MCF 10A (cell line): ENCODE data around the gene LRRK1. TPM values are rescaled to one million over a fixed set of nuclear protein-coding genes. Genes with fewer than 3 reads are reported as not detected.

ENCODE experiments used
- BruUV-seq: library from RNA; stranded (reverse); fragments of 400-500 nt; replicated peaks from 2 replicates; lab custom pipeline; 2021; lab: Mats Ljungman, UMichigan
- CTCF ChIA-PET: fragments of 300-600 bp; sonication (Branson Sonifier 250); formaldehyde crosslinking; extraction: SDS; loops from one replicate; lab custom pipeline; 2021; ENCODE audit warnings: antibody characterized with exemption, inconsistent platforms; lab: Yijun Ruan, JAX
- POLR2A ChIA-PET: fragments of 300-600, 350-650 bp; sonication (Branson Sonifier 250); formaldehyde crosslinking; extraction: SDS; loops from one replicate; lab custom pipeline; 2020; ENCODE audit warnings: antibody characterized with exemption, inconsistent platforms; lab: Yijun Ruan, JAX
- DNase-seq: peaks from one replicate; pipeline ENCODE4 v3.0.0-alpha.2; 2018; ENCODE audit not compliant: unreplicated experiment
- H3K27ac Mint-ChIP-seq: one replicate; pipeline ENCODE4 v1.8.0; 2022; ENCODE audit warnings: mild to moderate bottlenecking, low read depth, mixed read lengths; ENCODE audit not compliant: unreplicated experiment
- H3K27me3 Mint-ChIP-seq: one replicate; pipeline ENCODE4 v1.8.0; 2022; ENCODE audit warnings: mixed read lengths; ENCODE audit not compliant: insufficient read depth, unreplicated experiment
- H3K36me3 Mint-ChIP-seq: one replicate; pipeline ENCODE4 v1.8.0; 2022; ENCODE audit warnings: mild to moderate bottlenecking, moderate library complexity, mixed read lengths; ENCODE audit not compliant: insufficient read depth, unreplicated experiment
- H3K4me1 Mint-ChIP-seq: one replicate; pipeline ENCODE4 v1.8.0; 2022; ENCODE audit warnings: mixed read lengths; ENCODE audit not compliant: insufficient read depth, unreplicated experiment
- H3K4me3 Mint-ChIP-seq: one replicate; pipeline ENCODE4 v1.8.0; 2022; ENCODE audit warnings: mild to moderate bottlenecking, moderate library complexity, mixed read lengths; ENCODE audit not compliant: unreplicated experiment
- H3K9me3 Mint-ChIP-seq: one replicate; pipeline ENCODE4 v1.8.0; 2022; ENCODE audit warnings: mixed read lengths; ENCODE audit not compliant: unreplicated experiment
- intact Hi-C: fragments of 100-400 bp; cut with micrococcal nuclease; formaldehyde crosslinking; loops from 2 replicates; pipeline ENCODE4 v1.14.1; 2022
- total RNA-seq: library from RNA; stranded (reverse); gene quantifications from 2 replicates; pipeline ENCODE4 v1.2.3, GENCODE V29; 2022
- TF ChIP-seq, protein P1 (sequence below): fragments of 200-600 bp; IDR thresholded peaks from one replicate; pipeline ENCODE4 v1.8.0; 2022; ENCODE audit warnings: antibody characterized with exemption, mild to moderate bottlenecking; ENCODE audit not compliant: unreplicated experiment

Gene LRRK1
- total RNA-seq, 1 experiment from 2014 or later, result 15.4 TPM

- no TSS peak for BruUV-seq
Measured at GRCh38 chr15:100893964-100894295, 25.2 kb upstream of the LRRK1 start.

DNA sequence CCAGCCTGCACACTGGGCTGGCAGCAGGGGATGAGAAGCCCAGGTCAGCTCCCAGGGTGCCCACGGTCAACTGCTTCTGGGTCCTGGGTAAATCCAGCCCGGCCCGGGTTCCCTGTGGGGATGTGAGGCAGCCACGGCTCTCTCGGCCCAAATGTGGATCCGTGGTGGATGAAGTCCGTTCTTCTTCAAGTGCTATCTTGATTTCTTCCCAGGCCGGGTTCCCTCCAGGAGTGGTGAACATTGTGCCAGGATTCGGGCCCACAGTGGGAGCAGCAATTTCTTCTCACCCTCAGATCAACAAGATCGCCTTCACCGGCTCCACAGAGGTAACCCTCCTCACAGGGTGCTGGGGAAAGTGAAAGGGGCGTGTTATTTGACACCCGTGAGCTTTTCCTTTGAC is 23.4 kb upstream of the LRRK1 start:
- no TSS peak for BruUV-seq
- no peak for DNase-seq
- ChIA-PET CTCF (interaction anchor here (0.5 kb wide), 1 partner anchor 15 kb away, joined by 3 read pairs; no protein-coding TSS in a partner anchor), POLR2A (no interaction called here)
- Mint-ChIP-seq H3K4me1 (no peaks in the 10 kb centered on the region), H3K4me3 (no peak overlapping the region), H3K9me3 (no peaks in the 10 kb centered on the region), H3K36me3 (no peaks in the 10 kb centered on the region), H3K27me3 (no peaks in the 10 kb centered on the region), H3K27ac (no peak overlapping the region)
- intact Hi-C loops, result no loop called here
- TF ChIP-seq, protein P1, sequence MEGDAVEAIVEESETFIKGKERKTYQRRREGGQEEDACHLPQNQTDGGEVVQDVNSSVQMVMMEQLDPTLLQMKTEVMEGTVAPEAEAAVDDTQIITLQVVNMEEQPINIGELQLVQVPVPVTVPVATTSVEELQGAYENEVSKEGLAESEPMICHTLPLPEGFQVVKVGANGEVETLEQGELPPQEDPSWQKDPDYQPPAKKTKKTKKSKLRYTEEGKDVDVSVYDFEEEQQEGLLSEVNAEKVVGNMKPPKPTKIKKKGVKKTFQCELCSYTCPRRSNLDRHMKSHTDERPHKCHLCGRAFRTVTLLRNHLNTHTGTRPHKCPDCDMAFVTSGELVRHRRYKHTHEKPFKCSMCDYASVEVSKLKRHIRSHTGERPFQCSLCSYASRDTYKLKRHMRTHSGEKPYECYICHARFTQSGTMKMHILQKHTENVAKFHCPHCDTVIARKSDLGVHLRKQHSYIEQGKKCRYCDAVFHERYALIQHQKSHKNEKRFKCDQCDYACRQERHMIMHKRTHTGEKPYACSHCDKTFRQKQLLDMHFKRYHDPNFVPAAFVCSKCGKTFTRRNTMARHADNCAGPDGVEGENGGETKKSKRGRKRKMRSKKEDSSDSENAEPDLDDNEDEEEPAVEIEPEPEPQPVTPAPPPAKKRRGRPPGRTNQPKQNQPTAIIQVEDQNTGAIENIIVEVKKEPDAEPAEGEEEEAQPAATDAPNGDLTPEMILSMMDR, result no peak

More at GRCh38 chr15:100893964-100894295, 25.2 kb upstream of the LRRK1 start:
- intact Hi-C loops, result no loop called here
- CTCF ChIA-PET, result interaction anchor here (1.2 kb wide), 1 partner anchor 24 kb away, joined by 7 read pairs; no protein-coding TSS in a partner anchor
- Mint-ChIP-seq H3K9me3 (no peaks in the 10 kb centered on the region), H3K27ac (no peak overlapping the region), H3K4me1 (no peaks in the 10 kb centered on the region), H3K27me3 (no peaks in the 10 kb centered on the region), H3K36me3 (no peaks in the 10 kb centered on the region), H3K4me3 (no peak overlapping the region)
- DNase-seq, result no peak
- TF ChIP-seq, protein P1, result no peak
- POLR2A ChIA-PET, result no interaction called here

DNA sequence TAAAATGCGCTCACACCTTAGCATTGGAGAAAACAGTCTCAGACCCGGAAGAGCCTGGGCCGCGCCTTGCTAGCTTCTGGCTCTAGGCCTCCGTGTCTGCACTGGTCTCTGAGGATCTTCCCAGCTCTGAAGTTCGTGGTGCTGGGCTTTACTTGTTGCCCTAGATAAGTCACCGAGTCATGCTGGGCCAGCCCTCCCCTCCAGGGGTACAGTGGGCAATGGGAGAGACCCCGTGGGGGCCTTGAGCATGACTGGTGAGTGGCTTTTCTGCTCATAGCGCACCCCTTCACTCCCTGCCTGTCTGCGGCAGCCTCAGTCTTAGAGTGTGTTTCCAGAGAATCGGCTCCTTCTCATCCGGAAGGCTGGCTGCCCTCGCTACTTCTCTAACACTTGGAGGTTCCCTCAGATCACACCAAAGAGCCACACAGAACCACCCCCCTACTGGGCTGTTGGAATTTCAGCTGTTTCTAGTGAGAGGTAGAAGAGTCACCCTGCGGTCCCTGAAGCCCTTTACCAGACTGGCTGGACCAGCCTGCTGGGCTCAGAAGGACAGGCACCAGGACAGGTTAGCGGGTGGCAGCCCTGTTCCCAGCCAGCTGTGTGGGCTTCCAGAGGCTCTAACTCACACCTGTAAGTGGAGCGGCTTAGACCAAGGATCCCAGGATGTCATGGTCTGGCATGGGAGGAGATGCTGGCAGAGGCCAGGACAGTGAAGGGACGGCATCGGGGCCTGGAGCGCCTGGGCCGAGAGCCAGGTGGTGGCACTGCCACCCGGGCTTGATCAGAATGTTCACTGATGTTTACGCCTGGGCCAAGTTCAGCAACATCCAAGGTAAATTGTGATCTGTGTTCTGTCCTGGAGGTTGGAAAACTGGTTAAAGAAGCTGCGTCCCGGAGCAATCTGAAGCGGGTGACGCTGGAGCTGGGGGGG is 21.7 kb upstream of the LRRK1 start:
- intact Hi-C loops, result no loop called here
- Mint-ChIP-seq H3K4me1 (no peaks in the 10 kb centered on the region), H3K27me3 (no peaks in the 10 kb centered on the region), H3K36me3 (no peaks in the 10 kb centered on the region), H3K4me3 (no peak overlapping the region), H3K27ac (no peak overlapping the region), H3K9me3 (no peaks in the 10 kb centered on the region)
- TF ChIP-seq, protein P1, result no peak
- DNase-seq, result no peak
- no TSS peak for BruUV-seq
- CTCF ChIA-PET, result interaction anchor here (1.1 kb wide), 1 partner anchor 20 kb away, joined by 3 read pairs; no protein-coding TSS in a partner anchor
- POLR2A ChIA-PET, result no interaction called here

DNA sequence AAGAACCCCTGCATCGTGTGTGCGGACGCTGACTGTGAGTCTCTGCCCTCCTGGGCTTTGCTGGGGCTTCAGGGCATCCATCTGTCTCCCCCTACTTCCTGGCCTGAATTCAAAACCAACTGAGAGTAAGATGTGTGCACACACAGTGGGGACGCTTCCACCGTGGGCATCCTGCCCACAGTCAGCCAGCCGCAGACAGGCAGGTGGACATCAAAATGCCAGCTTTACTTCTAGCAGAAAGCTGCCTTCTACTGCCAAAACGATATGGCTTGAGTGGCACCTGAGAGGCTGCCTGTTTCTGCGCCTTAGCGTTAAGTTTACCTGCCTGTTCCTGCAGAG is 21.0 kb upstream of the LRRK1 start:
- BruUV-seq, result no TSS peak
- TF ChIP-seq, protein P1, result no peak

More for the DNA sequence above, 21.0 kb upstream of the LRRK1 start:
- ChIA-PET CTCF (interaction anchor here (1.5 kb wide), 1 partner anchor 20 kb away, joined by 9 read pairs; no protein-coding TSS in a partner anchor), POLR2A (no interaction called here)
- intact Hi-C loops, result no loop called here
- no peak overlapping the region for H3K27ac Mint-ChIP-seq
- H3K4me1 Mint-ChIP-seq, result no peaks in the 10 kb centered on the region
- H3K27me3 Mint-ChIP-seq, result no peaks in the 10 kb centered on the region
- H3K36me3 Mint-ChIP-seq, result no peaks in the 10 kb centered on the region
- no peaks in the 10 kb centered on the region for H3K9me3 Mint-ChIP-seq
- H3K4me3 Mint-ChIP-seq, result no peak overlapping the region
- DNase-seq, result no peak
